ENCODE data around the gene ANKRD44.

ANKRD44 gene

DNA sequence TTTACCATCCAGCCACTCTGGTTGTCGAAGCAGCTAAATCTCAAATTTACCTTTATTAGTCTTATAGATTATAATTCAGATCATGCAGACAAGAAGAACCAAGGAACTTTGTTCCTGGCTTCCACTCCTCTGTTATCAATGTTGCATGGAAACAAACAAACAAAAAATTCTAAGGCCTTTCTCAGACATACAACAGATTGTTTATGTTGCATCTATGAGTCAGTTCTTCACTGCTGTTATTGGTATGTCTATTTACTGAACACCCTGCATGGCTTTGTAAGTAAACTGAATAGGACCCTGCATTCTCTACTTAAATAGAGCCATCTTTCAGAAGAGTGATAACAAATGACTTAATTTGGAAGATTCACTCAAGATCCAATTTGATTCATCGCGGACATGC lies 1.6 kb upstream of the ANKRD44 start:
- DNase-seq: no peak
- H3K27ac ChIP-seq: no peak overlapping the region
- in situ Hi-C loops (cut with HindIII; ENCODE audit: low pct_ligation_motif_present, low sequenced_read_pairs): no loop called here
- H3K27me3 ChIP-seq (replicated peaks): no peaks in the 10 kb centered on the region
- TF ChIP-seq, protein P1, sequence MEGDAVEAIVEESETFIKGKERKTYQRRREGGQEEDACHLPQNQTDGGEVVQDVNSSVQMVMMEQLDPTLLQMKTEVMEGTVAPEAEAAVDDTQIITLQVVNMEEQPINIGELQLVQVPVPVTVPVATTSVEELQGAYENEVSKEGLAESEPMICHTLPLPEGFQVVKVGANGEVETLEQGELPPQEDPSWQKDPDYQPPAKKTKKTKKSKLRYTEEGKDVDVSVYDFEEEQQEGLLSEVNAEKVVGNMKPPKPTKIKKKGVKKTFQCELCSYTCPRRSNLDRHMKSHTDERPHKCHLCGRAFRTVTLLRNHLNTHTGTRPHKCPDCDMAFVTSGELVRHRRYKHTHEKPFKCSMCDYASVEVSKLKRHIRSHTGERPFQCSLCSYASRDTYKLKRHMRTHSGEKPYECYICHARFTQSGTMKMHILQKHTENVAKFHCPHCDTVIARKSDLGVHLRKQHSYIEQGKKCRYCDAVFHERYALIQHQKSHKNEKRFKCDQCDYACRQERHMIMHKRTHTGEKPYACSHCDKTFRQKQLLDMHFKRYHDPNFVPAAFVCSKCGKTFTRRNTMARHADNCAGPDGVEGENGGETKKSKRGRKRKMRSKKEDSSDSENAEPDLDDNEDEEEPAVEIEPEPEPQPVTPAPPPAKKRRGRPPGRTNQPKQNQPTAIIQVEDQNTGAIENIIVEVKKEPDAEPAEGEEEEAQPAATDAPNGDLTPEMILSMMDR (IDR thresholded peaks at IDR 0.05; ENCODE audit: low read depth, low read length, missing control alignments): no peak
- no peaks in the 10 kb centered on the region for H3K36me3 ChIP-seq (replicated peaks)
- H3K4me3 ChIP-seq (ENCODE audit: low read depth, low read length): no peak overlapping the region

DNA sequence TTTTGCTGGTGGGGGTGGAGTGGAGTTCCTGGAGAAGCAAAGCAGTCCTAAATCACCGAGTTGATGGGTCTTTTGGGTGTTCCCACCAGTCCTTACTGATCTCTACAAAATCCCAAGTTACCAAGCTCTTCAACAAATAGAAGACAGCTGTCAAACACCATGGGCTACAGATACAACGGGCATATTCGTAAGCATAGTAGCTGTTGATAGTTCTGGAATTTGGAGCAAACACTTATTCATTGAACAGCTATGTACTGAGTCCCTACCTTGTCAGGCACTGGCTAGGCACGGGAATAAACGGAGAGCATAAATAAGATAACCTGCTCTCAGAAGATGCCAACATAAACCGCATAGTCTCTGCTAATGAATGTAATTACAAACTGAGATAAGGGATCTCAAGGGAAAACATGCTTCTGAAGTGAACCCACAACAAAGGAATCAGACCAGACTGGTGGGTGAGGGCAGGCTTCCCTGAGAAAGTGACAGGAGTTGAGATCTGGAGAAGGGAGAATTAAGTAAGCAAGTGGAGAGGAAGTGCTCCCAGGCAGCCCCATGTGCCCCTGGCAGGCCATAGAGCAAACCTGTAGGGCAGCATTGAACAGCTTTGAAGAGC lies 947 bp upstream of the ANKRD44 start:
- H3K27ac ChIP-seq: no peak overlapping the region
- no peaks in the 10 kb centered on the region for H3K36me3 ChIP-seq (replicated peaks)
- H3K27me3 ChIP-seq (replicated peaks): no peaks in the 10 kb centered on the region
- in situ Hi-C loops (cut with HindIII; ENCODE audit: low pct_ligation_motif_present, low sequenced_read_pairs): no loop called here
- no peak for DNase-seq
- TF ChIP-seq, protein P1 (IDR thresholded peaks at IDR 0.05; ENCODE audit: low read depth, low read length, missing control alignments): no peak
- no peak overlapping the region for H3K4me3 ChIP-seq (ENCODE audit: low read depth, low read length)

DNA sequence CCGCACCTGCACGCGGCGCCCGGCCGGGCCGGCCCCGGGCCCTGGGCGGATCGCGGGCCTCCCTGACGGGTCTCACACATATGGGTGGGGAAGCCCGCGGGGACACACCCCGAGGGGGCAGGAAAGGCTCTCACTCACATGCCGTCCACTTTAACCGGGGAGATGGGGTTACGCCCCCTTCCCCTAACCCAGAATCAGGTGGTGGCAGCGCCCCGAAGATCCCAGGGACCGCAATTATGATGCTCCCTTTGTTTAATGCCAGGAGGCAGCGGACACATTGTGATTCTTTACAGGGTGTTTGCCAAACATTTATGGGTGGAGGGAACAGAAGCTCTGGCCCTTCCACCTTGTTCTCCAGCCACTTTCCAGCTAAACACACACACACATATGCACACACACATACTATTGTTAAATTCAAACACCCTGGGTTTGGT lies 424 bp upstream of the ANKRD44 start:
- Histone ChIP-seq H3K27ac (no peak overlapping the region), H3K36me3 (replicated peaks) (no peaks in the 10 kb centered on the region), H3K27me3 (replicated peaks) (no peaks in the 10 kb centered on the region), H3K4me3 (ENCODE audit: low read depth, low read length) (peak overlapping the region; percentile 60)
- TF ChIP-seq, protein P1 (IDR thresholded peaks at IDR 0.05; ENCODE audit: low read depth, low read length, missing control alignments): no peak
- in situ Hi-C loops (cut with HindIII; ENCODE audit: low pct_ligation_motif_present, low sequenced_read_pairs): no loop called here
- no peak for DNase-seq

DNA sequence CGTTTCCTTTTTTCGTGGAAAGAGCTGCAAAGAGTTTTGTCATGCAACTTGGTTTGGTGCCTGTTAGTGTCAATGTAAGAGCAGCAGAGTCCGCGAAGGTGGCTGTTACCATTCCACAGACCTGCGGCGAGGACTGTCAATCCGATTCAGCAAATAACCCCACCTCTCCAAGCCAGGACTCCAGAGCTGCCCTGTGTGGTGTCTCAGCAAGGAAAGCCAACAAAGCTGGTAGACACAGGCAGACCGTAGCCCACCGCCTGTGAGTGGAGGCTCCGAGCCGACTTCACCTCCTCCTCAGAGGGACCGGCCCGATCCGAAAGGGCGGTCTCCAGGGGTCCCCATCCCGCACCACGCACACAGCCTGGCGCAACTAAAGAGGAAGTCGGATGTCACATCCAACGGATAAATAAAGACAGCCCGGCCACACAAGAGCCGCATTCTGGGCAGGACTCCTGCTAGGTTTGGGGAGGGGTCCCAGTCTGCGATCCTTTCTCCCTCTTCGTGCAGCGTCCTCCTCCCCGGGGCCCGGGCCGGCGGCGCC lies 819 bp downstream of the ANKRD44 start:
- no peak for DNase-seq
- no peaks in the 10 kb centered on the region for H3K36me3 ChIP-seq (replicated peaks)
- H3K27me3 ChIP-seq (replicated peaks): no peaks in the 10 kb centered on the region
- no peak overlapping the region for H3K27ac ChIP-seq
- H3K4me3 ChIP-seq (ENCODE audit: low read depth, low read length): peak overlapping the region; percentile 78
- TF ChIP-seq, protein P1 (IDR thresholded peaks at IDR 0.05; ENCODE audit: low read depth, low read length, missing control alignments): no peak
- in situ Hi-C loops (cut with HindIII; ENCODE audit: low pct_ligation_motif_present, low sequenced_read_pairs): no loop called here

DNA sequence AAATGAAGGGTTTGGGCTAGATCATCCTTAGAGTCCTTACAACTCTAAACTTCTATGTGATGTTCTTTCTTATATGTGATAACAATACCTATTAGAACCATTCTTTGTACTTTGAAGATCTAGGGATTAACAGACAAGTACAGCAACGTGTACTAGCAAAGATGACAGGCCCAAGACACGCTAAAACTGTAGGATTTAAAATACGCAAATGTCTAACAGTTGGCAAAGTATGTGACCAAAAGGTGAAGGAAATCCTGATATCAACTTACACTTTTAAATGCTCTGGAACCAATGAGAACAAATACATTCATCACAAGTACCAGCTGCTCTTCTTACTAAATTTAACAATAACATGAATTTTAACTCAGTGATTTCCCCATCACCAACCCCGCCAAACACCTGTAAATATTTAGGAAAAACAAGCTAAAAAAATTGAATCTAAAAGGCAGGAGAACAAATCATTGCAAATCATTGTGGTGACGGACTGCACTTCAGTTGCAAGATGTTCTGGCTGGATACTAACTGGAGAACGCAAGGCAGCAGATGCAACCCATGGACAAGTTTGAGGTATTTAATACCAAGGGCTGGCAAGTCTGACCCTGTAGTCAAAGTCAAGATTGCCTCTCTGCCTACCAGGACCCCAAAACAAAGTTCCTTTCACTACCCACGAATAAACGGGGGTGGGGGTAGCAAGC lies 1.4 kb downstream of the ANKRD44 start:
- Histone ChIP-seq H3K36me3 (replicated peaks) (no peaks in the 10 kb centered on the region), H3K4me3 (ENCODE audit: low read depth, low read length) (peak overlapping the region; percentile 78), H3K27me3 (replicated peaks) (no peaks in the 10 kb centered on the region), H3K27ac (no peak overlapping the region)
- TF ChIP-seq, protein P1 (IDR thresholded peaks at IDR 0.05; ENCODE audit: low read depth, low read length, missing control alignments): no peak
- DNase-seq: no peak
- in situ Hi-C loops (cut with HindIII; ENCODE audit: low pct_ligation_motif_present, low sequenced_read_pairs): no loop called here

Data from brain microvascular endothelial cell (primary cell).